H9 (cell line): ENCODE results near the gene HORMAD2. TPM values are rescaled to one million over a fixed set of nuclear protein-coding genes. Genes with fewer than 3 reads are reported as not detected.
A peak's percentile ranks its signal among the peaks of the same experiment; 100 is the strongest.

ENCODE experiments used
- DNase-seq: peaks from one replicate; pipeline ENCODE4 v3.0.0-alpha.2; 2017
- H2AFZ ChIP-seq: one replicate; pipeline ENCODE4 v1.6.1; 2013; ENCODE audit warnings: mild to moderate bottlenecking, low read length, control low read depth, moderate library complexity
- H2AK5ac ChIP-seq: 2 replicates; pipeline ENCODE4 v1.6.1; 2013; ENCODE audit warnings: low read length, control low read depth, mixed read lengths; ENCODE audit not compliant: insufficient read length
- H2BK120ac ChIP-seq: one replicate; pipeline ENCODE4 v1.6.1; 2013; ENCODE audit warnings: low read depth, mild to moderate bottlenecking, low read length, control low read depth, inconsistent platforms; ENCODE audit not compliant: poor library complexity, severe bottlenecking
- H2BK12ac ChIP-seq: 2 replicates; pipeline ENCODE4 v1.6.1; 2013; ENCODE audit warnings: low read length, control low read depth, mixed read lengths, low read depth; ENCODE audit not compliant: insufficient read length
- H2BK15ac ChIP-seq: 2 replicates; pipeline ENCODE4 v1.6.1; 2013; ENCODE audit warnings: low read depth, low read length, control low read depth
- H2BK20ac ChIP-seq: one replicate; pipeline ENCODE4 v1.6.1; 2013; ENCODE audit warnings: low read depth, mild to moderate bottlenecking, low read length, control low read depth, inconsistent platforms; ENCODE audit not compliant: poor library complexity, severe bottlenecking
- H2BK5ac ChIP-seq: 2 replicates; pipeline ENCODE4 v1.6.1; 2013; ENCODE audit warnings: low read length, control low read depth, mixed read lengths; ENCODE audit not compliant: insufficient read length
- H3K14ac ChIP-seq: 2 replicates; pipeline ENCODE4 v1.6.1; 2013; ENCODE audit warnings: low read length, control low read depth; ENCODE audit not compliant: insufficient read depth
- H3K18ac ChIP-seq: 2 replicates; pipeline ENCODE4 v1.6.1; 2013; ENCODE audit warnings: low read depth, mild to moderate bottlenecking, mixed read lengths, low read length, control low read depth; ENCODE audit not compliant: insufficient read length
- H3K23ac ChIP-seq: 2 replicates; pipeline ENCODE4 v1.6.1; 2013; ENCODE audit warnings: low read length, control low read depth, mixed read lengths, low read depth; ENCODE audit not compliant: insufficient read length
- H3K23me2 ChIP-seq: 2 replicates; pipeline ENCODE4 v1.6.1; 2013; ENCODE audit warnings: low read depth, mild to moderate bottlenecking, mixed read lengths, low read length, control low read depth; ENCODE audit not compliant: insufficient read length, poor library complexity, severe bottlenecking
- H3K27ac ChIP-seq: 2 replicates; pipeline ENCODE4 v1.5.1; 2013; ENCODE audit warnings: low read length, control low read depth, mixed read lengths, low read depth; ENCODE audit not compliant: insufficient read length
- H3K27me3 ChIP-seq: 2 replicates; pipeline ENCODE4 v1.6.1; 2013; ENCODE audit warnings: low read length, control low read depth, inconsistent platforms; ENCODE audit not compliant: insufficient read depth
- H3K4ac ChIP-seq: 2 replicates; pipeline ENCODE4 v1.6.1; 2013; ENCODE audit warnings: low read depth, mild to moderate bottlenecking, control low read depth, inconsistent platforms, low read length, moderate library complexity
- H3K4me1 ChIP-seq: 2 replicates; pipeline ENCODE4 v1.6.1; 2013; ENCODE audit warnings: low read length, control low read depth, inconsistent platforms; ENCODE audit not compliant: insufficient read depth
- H3K4me2 ChIP-seq: 2 replicates; pipeline ENCODE4 v1.6.1; 2013; ENCODE audit warnings: low read length, control low read depth, mixed read lengths; ENCODE audit not compliant: insufficient read length, insufficient read depth
- H3K56ac ChIP-seq: 2 replicates; pipeline ENCODE4 v1.6.1; 2013; ENCODE audit warnings: low read depth, mild to moderate bottlenecking, mixed read lengths, low read length, control low read depth; ENCODE audit not compliant: insufficient read length
- H3K79me1 ChIP-seq: 2 replicates; pipeline ENCODE4 v1.6.1; 2013; ENCODE audit warnings: low read depth, mild to moderate bottlenecking, moderate library complexity, low read length, control low read depth, inconsistent platforms; ENCODE audit not compliant: insufficient read depth, poor library complexity, severe bottlenecking
- H3K79me2 ChIP-seq: 2 replicates; pipeline ENCODE4 v1.6.1; 2013; ENCODE audit warnings: low read length, control low read depth, inconsistent platforms; ENCODE audit not compliant: insufficient read depth
- H3K9ac ChIP-seq: 2 replicates; pipeline ENCODE4 v1.6.1; 2013; ENCODE audit warnings: low read length, control low read depth, mixed read lengths; ENCODE audit not compliant: insufficient read length; ENCODE audit errors: extremely low read depth
- H3K9me3 ChIP-seq: one replicate; pipeline ENCODE4 v1.6.1; 2013; ENCODE audit warnings: low read depth, low read length, inconsistent platforms; ENCODE audit not compliant: control insufficient read depth
- H3T11ph ChIP-seq: one replicate; pipeline ENCODE4 v1.6.1; 2013; ENCODE audit warnings: mild to moderate bottlenecking, low read length, control low read depth, inconsistent platforms
- H4K20me1 ChIP-seq: one replicate; pipeline ENCODE4 v1.6.1; 2013; ENCODE audit not compliant: control insufficient read depth, insufficient read length, insufficient read depth
- H4K5ac ChIP-seq: 2 replicates; pipeline ENCODE4 v1.6.1; 2013; ENCODE audit warnings: low read depth, mild to moderate bottlenecking, mixed read lengths, low read length, control low read depth; ENCODE audit not compliant: insufficient read length
- H4K8ac ChIP-seq: replicated peaks from 2 replicates; pipeline ENCODE4 v1.6.1; 2013; ENCODE audit warnings: low read length, control low read depth, mixed read lengths, low read depth; ENCODE audit not compliant: insufficient read length
- H4K91ac ChIP-seq: 2 replicates; pipeline ENCODE4 v1.6.1; 2013; ENCODE audit warnings: low read depth, mild to moderate bottlenecking, moderate library complexity, mixed read lengths, low read length, control low read depth; ENCODE audit not compliant: insufficient read length
- H3K27ac Mint-ChIP-seq, 3 experiments: 2 replicates in 2 of 3; 3 replicates in 1 of 3; pipeline ENCODE4 v1.8.0; 2020 to 2021; ENCODE audit warnings: mixed read lengths in 3 of 3, mild to moderate bottlenecking in 1 of 3, moderate library complexity in 1 of 3
- H3K27me3 Mint-ChIP-seq: 2 replicates; pipeline ENCODE4 v1.8.0; 2021; ENCODE audit warnings: low read depth, mild to moderate bottlenecking, moderate library complexity, mixed read lengths
- H3K36me3 Mint-ChIP-seq, 3 experiments: 2 replicates in 2 of 3; 3 replicates in 1 of 3; pipeline ENCODE4 v1.8.0; 2020 to 2021; ENCODE audit warnings: low read depth in 3 of 3, mixed read lengths in 3 of 3; ENCODE audit not compliant: insufficient read depth in 1 of 3
- H3K4me1 Mint-ChIP-seq, 2 experiments: 2 replicates each; pipeline ENCODE4 v1.8.0; 2020; ENCODE audit warnings: mixed read lengths in 2 of 2
- H3K4me3 Mint-ChIP-seq, 2 experiments: 2 replicates in 1 of 2; 3 replicates in 1 of 2; pipeline ENCODE4 v1.8.0; 2020 to 2021; ENCODE audit warnings: mild to moderate bottlenecking in 2 of 2, mixed read lengths in 2 of 2, moderate library complexity in 1 of 2
- H3K9me3 Mint-ChIP-seq, 2 experiments: 2 replicates in 1 of 2; 3 replicates in 1 of 2; pipeline ENCODE4 v1.8.0; 2020; ENCODE audit warnings: mild to moderate bottlenecking in 2 of 2, mixed read lengths in 2 of 2, moderate library complexity in 1 of 2
- CTCF ChIP-seq: fragments of 200-600 bp; sonication (generic); conservative IDR thresholded peaks from 3 replicates; pipeline ENCODE4 v1.8.0; 2021; ENCODE audit warnings: antibody characterized with exemption, mild to moderate bottlenecking
- WGBS: extraction: QIAGEN DNeasy Blood & Tissue Kit; methylation state at CpG from one replicate; pipeline ENCODE4 v1.1.7; 2013; ENCODE audit warnings: missing lambda C conversion rate, low lambda C conversion rate, mixed read lengths; ENCODE audit not compliant: insufficient read length; ENCODE audit errors: extremely low coverage; 5-methylcytosine and 5-hydroxymethylcytosine counted together
- total RNA-seq: library from RNA; stranded (reverse); gene quantifications from 2 replicates; pipeline ENCODE4 v1.2.1, GENCODE V29; 2021

Gene HORMAD2
- total RNA-seq, 1 experiment from 2014 or later, result not detected

GRCh38 chr22:30196141-30196879, 116.0 kb downstream of the HORMAD2 start:
- WGBS, result no CpG with 5 or more reads among the region's 11 CpGs

More at GRCh38 chr22:30196141-30196879, 116.0 kb downstream of the HORMAD2 start:
- Histone ChIP-seq H3K79me1 (no peaks in the 10 kb centered on the region), H3K23me2 (peaks cover 3% of the 10 kb centered on the region), H2AFZ (no peak overlapping the region), H3K18ac (peak overlapping the region; percentile 71), H3K27ac (peak overlapping the region; percentile 88), H3K27me3 (no peaks in the 10 kb centered on the region), H3K4me1 (peaks cover 2% of the 10 kb centered on the region), H2BK12ac (peak overlapping the region; percentile 53), H3K4ac (no peak overlapping the region; the same call in 1 of the 2 replicates), H2AK5ac (no peak overlapping the region), H2BK120ac (peak overlapping the region; percentile 74), H2BK5ac (no peak overlapping the region), H2BK15ac (no peak overlapping the region), H3K23ac (no peak overlapping the region), H4K5ac (peak overlapping the region; percentile 15), H2BK20ac (no peak overlapping the region), H3K9ac (peak overlapping the region; percentile 9), H3K14ac (peak overlapping the region; percentile 18; the same call in 1 of the 2 replicates), H3K79me2 (no peaks in the 10 kb centered on the region), H4K8ac (no peak overlapping the region), H3K56ac (peak overlapping the region; percentile 63), H4K91ac (no peak overlapping the region), H3K4me2 (peak overlapping the region; percentile 20), H3K9me3 (no peaks in the 10 kb centered on the region), H3T11ph (no peak overlapping the region), H4K20me1 (no peaks in the 10 kb centered on the region)
- Mint-ChIP-seq H3K4me1 (peaks cover 29 to 35% of the 10 kb centered on the region in 2 experiments), H3K27me3 (no peaks in the 10 kb centered on the region), H3K4me3 (peak overlapping the region in 1 of 2 experiments; percentile 30; a peak in 2 of 5 replicates), H3K9me3 (no peaks in the 10 kb centered on the region), H3K36me3 (no peaks in the 10 kb centered on the region), H3K27ac (peak overlapping the region; percentile 85 to 96 (median 93); a peak in 5 of 7 replicates)
- TF ChIP-seq CTCF, result no peak
- DNase-seq, result peak; percentile 87
